Activated B cell treated with CpG ODN at 0.5 μM for 24 hours (primary cell): ENCODE results near the gene BMI1. TPM values are rescaled to one million over a fixed set of nuclear protein-coding genes. Genes with fewer than 3 reads are reported as not detected.
A peak's percentile ranks its signal among the peaks of the same experiment; 100 is the strongest.
"Not testable (repeated sequence)": the region's sequence is repeated elsewhere in the genome, so short reads cannot be mapped to it uniquely, and the experiment has no call there.

Experiments used
- ATAC-seq: fragments of 200-7000 bp; cut with Tn5 transposase; one replicate; pipeline ENCODE4 v1.10.0; 2021; ENCODE audit warnings: low read depth, mild to moderate bottlenecking, moderate library complexity
- CTCF ChIA-PET: fragments of 350-600 bp; sonication (Branson Sonifier 250); formaldehyde crosslinking; loops from one replicate; lab custom pipeline; 2021; ENCODE audit warnings: antibody characterized with exemption; lab: Charles Lee
- POLR2A ChIA-PET: fragments of 350-600 bp; sonication (Branson Sonifier 250); formaldehyde crosslinking; loops from one replicate; lab custom pipeline; 2021; ENCODE audit warnings: antibody characterized with exemption; lab: Charles Lee
- DNase-seq: peaks from one replicate; pipeline ENCODE4 v3.0.0; 2022
- H3K27ac Mint-ChIP-seq: one replicate; pipeline ENCODE4 v1.8.0; 2020; ENCODE audit warnings: mixed read lengths
- H3K27me3 Mint-ChIP-seq: one replicate; pipeline ENCODE4 v1.8.0; 2021; ENCODE audit warnings: mixed read lengths
- H3K36me3 Mint-ChIP-seq: one replicate; pipeline ENCODE4 v1.8.0; 2021; ENCODE audit warnings: low read depth, mixed read lengths
- H3K4me1 Mint-ChIP-seq: one replicate; pipeline ENCODE4 v1.8.0; 2021; ENCODE audit warnings: mixed read lengths
- H3K4me3 Mint-ChIP-seq: one replicate; pipeline ENCODE4 v1.8.0; 2020; ENCODE audit warnings: mild to moderate bottlenecking, mixed read lengths
- H3K9me3 Mint-ChIP-seq: one replicate; pipeline ENCODE4 v1.8.0; 2020; ENCODE audit warnings: mixed read lengths
- intact Hi-C: fragments of 100-400 bp; cut with micrococcal nuclease; formaldehyde crosslinking; loops from one replicate; pipeline ENCODE4 v1.15.1; 2024
- total RNA-seq: library from RNA; stranded (reverse); gene quantifications from 2 replicates; pipeline ENCODE4 v1.2.3, GENCODE V29; 2022
- TF ChIP-seq, protein P1 (sequence below): fragments of 200-600 bp; IDR thresholded peaks from one replicate; pipeline ENCODE4 v1.8.0; 2022; ENCODE audit warnings: antibody characterized with exemption, mild to moderate bottlenecking

Gene BMI1
- total RNA-seq, 1 donor from 2014 or later = 70.1 TPM

DNA sequence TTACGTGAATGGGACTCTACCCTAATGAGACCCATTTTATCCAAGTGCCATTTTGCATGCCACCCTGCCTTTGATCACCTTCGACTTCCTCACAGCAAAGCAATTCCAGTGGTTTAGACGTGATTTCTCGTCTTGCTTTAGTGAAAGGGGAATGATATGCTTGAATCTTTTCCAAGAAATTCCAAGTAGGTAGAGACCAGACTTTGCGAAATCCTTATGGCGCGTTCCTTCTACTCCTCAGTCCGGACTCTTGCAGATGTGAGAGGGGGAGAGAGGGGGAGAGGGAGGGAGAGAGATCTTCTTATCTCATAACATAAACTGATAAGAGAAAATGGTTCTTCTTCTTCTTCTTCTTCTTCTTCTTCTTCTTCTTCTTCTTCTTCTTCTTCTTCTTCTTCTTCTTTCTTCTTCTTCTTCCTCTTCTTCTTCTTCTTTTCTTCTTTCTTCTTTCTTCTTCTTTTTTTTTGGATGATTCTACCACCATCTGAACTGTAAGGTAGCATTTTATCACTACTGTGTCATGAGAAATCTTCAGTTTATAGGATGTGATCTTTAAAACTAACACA lies 25.3 kb downstream of the BMI1 start:
- no peak for DNase-seq
- peak overlapping the region; percentile 30 for H3K27ac Mint-ChIP-seq
- peaks cover 44% of the 10 kb centered on the region for H3K27me3 Mint-ChIP-seq
- peak overlapping the region; percentile 19 for H3K4me3 Mint-ChIP-seq
- ChIA-PET CTCF (interaction anchor here (1.1 kb wide), 1 partner anchor 850 kb away, joined by 3 read pairs; no protein-coding TSS in a partner anchor), POLR2A (interaction anchor here (1.4 kb wide), 1 partner anchor 84 kb away, joined by 3 read pairs; no protein-coding TSS in a partner anchor)
- H3K4me1 Mint-ChIP-seq = peaks cover 19% of the 10 kb centered on the region
- intact Hi-C loops = no loop called here
- H3K36me3 Mint-ChIP-seq = no peaks in the 10 kb centered on the region
- TF ChIP-seq, protein P1, sequence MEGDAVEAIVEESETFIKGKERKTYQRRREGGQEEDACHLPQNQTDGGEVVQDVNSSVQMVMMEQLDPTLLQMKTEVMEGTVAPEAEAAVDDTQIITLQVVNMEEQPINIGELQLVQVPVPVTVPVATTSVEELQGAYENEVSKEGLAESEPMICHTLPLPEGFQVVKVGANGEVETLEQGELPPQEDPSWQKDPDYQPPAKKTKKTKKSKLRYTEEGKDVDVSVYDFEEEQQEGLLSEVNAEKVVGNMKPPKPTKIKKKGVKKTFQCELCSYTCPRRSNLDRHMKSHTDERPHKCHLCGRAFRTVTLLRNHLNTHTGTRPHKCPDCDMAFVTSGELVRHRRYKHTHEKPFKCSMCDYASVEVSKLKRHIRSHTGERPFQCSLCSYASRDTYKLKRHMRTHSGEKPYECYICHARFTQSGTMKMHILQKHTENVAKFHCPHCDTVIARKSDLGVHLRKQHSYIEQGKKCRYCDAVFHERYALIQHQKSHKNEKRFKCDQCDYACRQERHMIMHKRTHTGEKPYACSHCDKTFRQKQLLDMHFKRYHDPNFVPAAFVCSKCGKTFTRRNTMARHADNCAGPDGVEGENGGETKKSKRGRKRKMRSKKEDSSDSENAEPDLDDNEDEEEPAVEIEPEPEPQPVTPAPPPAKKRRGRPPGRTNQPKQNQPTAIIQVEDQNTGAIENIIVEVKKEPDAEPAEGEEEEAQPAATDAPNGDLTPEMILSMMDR = no peak
- peaks cover 3% of the 10 kb centered on the region for H3K9me3 Mint-ChIP-seq
- ATAC-seq = no peak

DNA sequence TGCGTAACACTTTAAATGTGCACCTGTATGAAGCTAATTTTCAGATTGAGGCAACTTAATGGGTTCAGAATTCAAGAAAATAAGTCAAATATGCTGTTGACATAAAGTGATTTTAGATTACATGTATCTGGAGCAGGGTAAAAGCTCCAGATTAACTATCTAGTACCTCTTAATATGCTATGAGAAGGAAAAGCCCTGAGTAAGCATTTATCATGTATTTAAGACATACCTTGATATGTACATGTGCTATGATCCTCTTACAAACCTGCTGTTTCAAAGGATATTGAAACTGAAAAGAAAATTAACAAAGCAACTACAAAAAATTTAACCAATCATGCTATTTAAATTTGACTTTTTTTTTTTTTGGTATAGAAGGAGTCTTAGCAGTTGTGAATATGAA lies 28.9 kb downstream of the BMI1 start:
- DNase-seq (no peak), ATAC-seq (no peak)
- H3K36me3 Mint-ChIP-seq = no peaks in the 10 kb centered on the region
- H3K27ac Mint-ChIP-seq = no peak overlapping the region
- H3K9me3 Mint-ChIP-seq = peaks cover 1% of the 10 kb centered on the region
- H3K4me3 Mint-ChIP-seq = no peak overlapping the region
- TF ChIP-seq, protein P1 = no peak
- peaks cover 4% of the 10 kb centered on the region for H3K4me1 Mint-ChIP-seq
- intact Hi-C loops = no loop called here
- POLR2A ChIA-PET = interaction anchor here (0.7 to 1.2 kb wide), 4 partner anchors 20 to 355 kb away, joined by 3 to 5 read pairs (median 4); partner anchors contain the start of gene COMMD3
- H3K27me3 Mint-ChIP-seq = peaks cover 26% of the 10 kb centered on the region
- CTCF ChIA-PET = no interaction called here

DNA sequence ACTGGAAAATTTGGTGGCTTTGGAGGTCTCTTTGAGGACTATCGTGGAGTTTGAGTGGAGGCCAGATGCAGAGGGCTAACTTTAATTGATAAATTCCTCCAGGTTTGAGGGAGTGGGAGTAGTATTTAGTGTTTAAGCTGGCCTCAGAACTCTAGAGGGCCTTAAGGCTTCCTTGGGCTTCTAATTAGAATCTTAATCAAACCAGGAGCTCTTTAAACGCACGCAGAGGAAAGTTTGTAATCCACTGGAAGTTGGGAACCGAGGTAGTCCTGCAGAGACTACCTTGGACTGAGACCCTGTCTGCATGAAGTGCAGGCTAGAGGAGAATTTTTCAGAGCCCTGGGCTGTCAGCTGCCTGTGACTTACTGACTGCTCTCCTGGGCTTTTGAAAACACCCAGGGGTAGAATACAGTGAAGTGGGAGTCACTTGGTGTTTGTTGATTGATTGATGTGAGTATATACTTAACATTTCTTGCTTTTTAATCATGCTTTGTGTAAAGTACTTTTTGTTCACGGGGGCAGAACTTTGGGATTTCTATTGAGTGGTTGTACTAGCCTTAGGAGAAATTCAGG lies 30.3 kb downstream of the BMI1 start:
- ChIA-PET CTCF (no interaction called here), POLR2A (no interaction called here)
- ATAC-seq = no peak
- Mint-ChIP-seq H3K4me3 (no peak overlapping the region), H3K27ac (no peak overlapping the region), H3K27me3 (peaks cover 18% of the 10 kb centered on the region), H3K9me3 (no peaks in the 10 kb centered on the region), H3K36me3 (no peaks in the 10 kb centered on the region), H3K4me1 (no peaks in the 10 kb centered on the region)
- TF ChIP-seq, protein P1 = no peak
- no peak for DNase-seq
- intact Hi-C loops = no loop called here

DNA sequence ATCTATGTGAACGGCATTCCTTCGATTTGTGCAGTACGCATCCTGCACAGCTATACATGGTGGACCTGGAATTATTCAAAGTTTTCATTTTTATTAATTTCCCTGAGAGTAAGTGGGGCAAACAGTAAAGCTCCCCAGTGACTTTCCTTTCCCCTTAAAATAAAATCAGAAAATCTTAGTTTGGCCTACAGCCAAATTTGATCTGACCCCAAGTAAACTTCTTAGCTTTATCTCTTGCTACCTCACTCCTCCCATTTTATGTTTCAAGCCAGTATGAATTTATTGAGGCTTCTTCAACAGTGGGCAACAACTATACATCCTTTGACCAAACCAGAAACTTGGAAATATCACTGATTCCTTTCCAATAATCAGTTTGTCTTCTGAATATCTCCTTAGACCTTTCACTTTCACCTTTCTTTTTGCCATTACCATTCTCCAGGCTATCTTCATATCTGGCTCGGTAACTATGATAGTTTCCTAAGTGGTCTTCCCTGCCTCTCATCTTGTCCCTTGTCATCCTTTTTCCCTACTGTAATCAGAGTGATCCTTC lies 35.5 kb downstream of the BMI1 start:
- CTCF ChIA-PET = no interaction called here

DNA sequence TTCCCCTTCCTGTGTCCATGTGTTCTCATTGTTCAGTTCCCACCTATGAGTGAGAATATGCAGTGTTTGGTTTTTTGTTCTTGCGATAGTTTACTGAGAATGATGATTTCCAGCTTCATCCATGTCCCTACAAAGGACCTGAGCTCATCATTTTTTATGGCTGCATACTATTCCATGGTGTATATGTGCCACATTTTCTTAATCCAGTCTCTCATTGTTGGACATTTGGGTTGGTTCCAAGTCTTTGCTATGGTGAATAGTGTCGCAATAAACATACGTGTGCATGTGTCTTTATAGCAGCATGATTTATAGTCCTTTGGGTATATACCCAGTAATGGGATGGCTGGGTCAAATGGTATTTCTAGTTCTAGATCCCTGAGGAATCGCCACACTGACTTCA lies 36.9 kb downstream of the BMI1 start:
- H3K9me3 Mint-ChIP-seq, H3K36me3 Mint-ChIP-seq, CTCF ChIA-PET, H3K4me1 Mint-ChIP-seq, intact Hi-C loops, H3K27ac Mint-ChIP-seq, ATAC-seq, DNase-seq, H3K4me3 Mint-ChIP-seq, H3K27me3 Mint-ChIP-seq, POLR2A ChIA-PET: not testable (repeated sequence)

More for the DNA sequence above, 35.5 kb downstream of the BMI1 start:
- H3K36me3 Mint-ChIP-seq = no peaks in the 10 kb centered on the region
- DNase-seq (no peak), ATAC-seq (no peak)
- no peaks in the 10 kb centered on the region for H3K9me3 Mint-ChIP-seq
- H3K27ac Mint-ChIP-seq = no peak overlapping the region
- TF ChIP-seq, protein P1 = no peak
- intact Hi-C loops = no loop called here
- H3K4me3 Mint-ChIP-seq = no peak overlapping the region
- POLR2A ChIA-PET = no interaction called here
- H3K27me3 Mint-ChIP-seq = peaks cover 8% of the 10 kb centered on the region
- H3K4me1 Mint-ChIP-seq = no peaks in the 10 kb centered on the region
